Keratinocyte (primary cell): Measurements from ENCODE around the gene DNAJB11. TPM values are rescaled to one million over a fixed set of nuclear protein-coding genes. Genes with fewer than 3 reads are reported as not detected.

Experiments
- DNase-seq: peaks from one replicate; pipeline ENCODE4 v3.0.0-alpha.2; 2011; ENCODE audit warnings: low read depth, missing footprints, low spot score
- FAIRE-seq: peaks from 2 replicates; lab custom pipeline; 2011; peaks lifted over from hg19 to GRCh38; lab: Jason Lieb, UNC
- H2AFZ ChIP-seq: 2 replicates; pipeline ENCODE4 v1.6.0; 2012; ENCODE audit warnings: low read length, control low read depth, inconsistent platforms; ENCODE audit not compliant: control insufficient read depth
- H3K27ac ChIP-seq: 2 replicates; pipeline ENCODE4 v1.5.1; 2011; ENCODE audit warnings: low read length; ENCODE audit not compliant: control insufficient read depth, insufficient read depth
- H3K27me3 ChIP-seq: 3 replicates; pipeline ENCODE4 v1.6.0; 2011; ENCODE audit warnings: low read length; ENCODE audit not compliant: control insufficient read depth, insufficient read depth; ENCODE audit errors: extremely low read depth
- H3K36me3 ChIP-seq, 2 experiments: 2 replicates in 1 of 2; 3 replicates in 1 of 2; pipeline ENCODE4 v1.5.1; 2011; ENCODE audit warnings: low read length in 2 of 2, mild to moderate bottlenecking in 1 of 2; ENCODE audit not compliant: control insufficient read depth in 2 of 2, insufficient read depth in 2 of 2; ENCODE audit errors: extremely low read depth in 1 of 2
- H3K4me1 ChIP-seq: 3 replicates; pipeline ENCODE4 v1.5.1; 2011; ENCODE audit warnings: low read length; ENCODE audit not compliant: control insufficient read depth, insufficient read depth; ENCODE audit errors: extremely low read depth
- H3K4me2 ChIP-seq: 3 replicates; pipeline ENCODE4 v1.6.0; 2011; ENCODE audit warnings: low read depth, low read length; ENCODE audit not compliant: control insufficient read depth, insufficient read depth; ENCODE audit errors: extremely low read depth
- H3K4me3 ChIP-seq, 3 experiments: fragments of 200-600 bp in 1 of 3; sonication (generic) in 1 of 3; 2 replicates in 2 of 3; 3 replicates in 1 of 3; pipeline ENCODE4 v1.5.1; 2011 to 2016; ENCODE audit warnings: low read length in 3 of 3, mild to moderate bottlenecking in 3 of 3, control low read depth in 2 of 3, inconsistent platforms in 1 of 3, low read depth in 1 of 3, mixed read lengths in 1 of 3, mixed run types in 1 of 3, moderate library complexity in 1 of 3; ENCODE audit not compliant: control insufficient read depth in 2 of 3, insufficient read depth in 2 of 3; ENCODE audit errors: extremely low read depth in 1 of 3
- H3K79me2 ChIP-seq: 2 replicates; pipeline ENCODE4 v1.6.0; 2012; ENCODE audit warnings: low read length; ENCODE audit not compliant: control insufficient read depth, insufficient read depth
- H3K9ac ChIP-seq: 3 replicates; pipeline ENCODE4 v1.6.0; 2011; ENCODE audit warnings: low read length; ENCODE audit not compliant: control insufficient read depth, insufficient read depth; ENCODE audit errors: extremely low read depth
- H3K9me1 ChIP-seq: 3 replicates; pipeline ENCODE4 v1.6.0; 2011; ENCODE audit warnings: low read length; ENCODE audit not compliant: control insufficient read depth, insufficient read depth; ENCODE audit errors: extremely low read depth
- H3K9me3 ChIP-seq: 2 replicates; pipeline ENCODE4 v1.5.1; 2012; ENCODE audit warnings: low read depth, low read length; ENCODE audit not compliant: control insufficient read depth
- H4K20me1 ChIP-seq: 3 replicates; pipeline ENCODE4 v1.6.0; 2011; ENCODE audit warnings: low read length; ENCODE audit not compliant: control insufficient read depth, insufficient read depth; ENCODE audit errors: extremely low read depth
- EZH2 ChIP-seq: IDR thresholded peaks from one replicate; pipeline ENCODE4 v1.6.1; 2012; ENCODE audit warnings: inconsistent platforms, mild to moderate bottlenecking, low read length, moderate library complexity
- dilution Hi-C: fragments of 300-500 bp; cut with MboI; formaldehyde crosslinking; loops from one replicate; pipeline ENCODE4 v1.7.0; 2020; ENCODE audit warnings: low sequenced_read_pairs; ENCODE audit not compliant: extremely low pct_ligation_motif_present
- polyA plus RNA-seq, 5 experiments: library from polyadenylated mRNA; depleted of rRNA in 3 of 5; stranded (reverse) in 3 of 5; stranded (forward) in 1 of 5; unstranded in 1 of 5; fragments of >200 nt; gene quantifications; 1 replicate in 1 of 5; 2 replicates in 3 of 5; 3 replicates in 1 of 5; pipeline versions ENCODE4 v1.2.1 to v1.2.3, GENCODE V29; 2011 to 2012; ENCODE audit warnings: missing spikeins in 2 of 5, low read depth in 1 of 5, low replicate concordance in 1 of 5
- TF ChIP-seq, protein P1 (sequence below), 3 experiments: IDR thresholded peaks in 1 of 3; conservative IDR thresholded peaks in 1 of 3; optimal IDR thresholded peaks in 1 of 3; 2 replicates in 2 of 3; 3 replicates in 1 of 3; pipeline versions ENCODE3 to v1.5.1; 2011; ENCODE audit warnings: low read length in 3 of 3, mild to moderate bottlenecking in 3 of 3, moderate library complexity in 2 of 3, control low read depth in 1 of 3, inconsistent platforms in 1 of 3; ENCODE audit not compliant: insufficient read depth in 2 of 3; ENCODE audit errors: extremely low read depth in 1 of 3

Gene DNAJB11
- polyA plus RNA-seq, 1 donor (not counting 4 experiments of a cell fraction or from before 2014, with no cell fraction given), result 61.8 TPM

DNA sequence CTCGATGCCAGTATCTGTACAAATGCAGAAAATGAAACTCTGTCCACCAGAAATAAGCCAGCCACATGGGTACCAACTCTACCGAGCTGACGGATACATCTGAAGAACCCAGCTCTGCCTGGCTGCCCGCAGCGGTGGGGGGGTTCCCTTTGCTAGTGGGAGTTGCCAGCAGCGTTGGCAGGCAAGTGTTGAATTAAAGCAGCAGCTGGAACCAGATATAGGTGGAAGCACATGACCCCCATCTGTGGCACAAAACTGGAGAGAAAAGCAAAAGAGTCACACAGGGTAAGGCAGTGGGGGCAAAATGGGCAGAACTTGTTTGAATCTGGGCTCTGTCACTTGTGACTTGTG, 44.3 kb upstream of the DNAJB11 start:
- no peak for DNase-seq
- no peak for FAIRE-seq
- Histone ChIP-seq H3K79me2 (no peaks in the 10 kb centered on the region), H3K9ac (no peak overlapping the region), H3K4me2 (no peak overlapping the region), H3K27ac (no peak overlapping the region), H3K4me3 (no peak overlapping the region), H3K9me1 (no peaks in the 10 kb centered on the region), H3K36me3 (no peaks in the 10 kb centered on the region), H3K4me1 (no peaks in the 10 kb centered on the region), H2AFZ (no peak overlapping the region), H3K9me3 (no peaks in the 10 kb centered on the region), H3K27me3 (no peaks in the 10 kb centered on the region), H4K20me1 (no peaks in the 10 kb centered on the region)
- TF ChIP-seq, protein P1, sequence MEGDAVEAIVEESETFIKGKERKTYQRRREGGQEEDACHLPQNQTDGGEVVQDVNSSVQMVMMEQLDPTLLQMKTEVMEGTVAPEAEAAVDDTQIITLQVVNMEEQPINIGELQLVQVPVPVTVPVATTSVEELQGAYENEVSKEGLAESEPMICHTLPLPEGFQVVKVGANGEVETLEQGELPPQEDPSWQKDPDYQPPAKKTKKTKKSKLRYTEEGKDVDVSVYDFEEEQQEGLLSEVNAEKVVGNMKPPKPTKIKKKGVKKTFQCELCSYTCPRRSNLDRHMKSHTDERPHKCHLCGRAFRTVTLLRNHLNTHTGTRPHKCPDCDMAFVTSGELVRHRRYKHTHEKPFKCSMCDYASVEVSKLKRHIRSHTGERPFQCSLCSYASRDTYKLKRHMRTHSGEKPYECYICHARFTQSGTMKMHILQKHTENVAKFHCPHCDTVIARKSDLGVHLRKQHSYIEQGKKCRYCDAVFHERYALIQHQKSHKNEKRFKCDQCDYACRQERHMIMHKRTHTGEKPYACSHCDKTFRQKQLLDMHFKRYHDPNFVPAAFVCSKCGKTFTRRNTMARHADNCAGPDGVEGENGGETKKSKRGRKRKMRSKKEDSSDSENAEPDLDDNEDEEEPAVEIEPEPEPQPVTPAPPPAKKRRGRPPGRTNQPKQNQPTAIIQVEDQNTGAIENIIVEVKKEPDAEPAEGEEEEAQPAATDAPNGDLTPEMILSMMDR (optimal IDR thresholded peaks at IDR 0.05 in 1 of 3, IDR thresholded peaks at IDR 0.05 in 1 of 3, conservative IDR thresholded peaks at IDR 0.05 in 1 of 3; ENCODE audit: extremely low read depth in 1 of 3, insufficient read depth in 2 of 3, low read length in 3 of 3), result no peak
- TF ChIP-seq EZH2, result no peak
- dilution Hi-C loops, result no loop called here

DNA sequence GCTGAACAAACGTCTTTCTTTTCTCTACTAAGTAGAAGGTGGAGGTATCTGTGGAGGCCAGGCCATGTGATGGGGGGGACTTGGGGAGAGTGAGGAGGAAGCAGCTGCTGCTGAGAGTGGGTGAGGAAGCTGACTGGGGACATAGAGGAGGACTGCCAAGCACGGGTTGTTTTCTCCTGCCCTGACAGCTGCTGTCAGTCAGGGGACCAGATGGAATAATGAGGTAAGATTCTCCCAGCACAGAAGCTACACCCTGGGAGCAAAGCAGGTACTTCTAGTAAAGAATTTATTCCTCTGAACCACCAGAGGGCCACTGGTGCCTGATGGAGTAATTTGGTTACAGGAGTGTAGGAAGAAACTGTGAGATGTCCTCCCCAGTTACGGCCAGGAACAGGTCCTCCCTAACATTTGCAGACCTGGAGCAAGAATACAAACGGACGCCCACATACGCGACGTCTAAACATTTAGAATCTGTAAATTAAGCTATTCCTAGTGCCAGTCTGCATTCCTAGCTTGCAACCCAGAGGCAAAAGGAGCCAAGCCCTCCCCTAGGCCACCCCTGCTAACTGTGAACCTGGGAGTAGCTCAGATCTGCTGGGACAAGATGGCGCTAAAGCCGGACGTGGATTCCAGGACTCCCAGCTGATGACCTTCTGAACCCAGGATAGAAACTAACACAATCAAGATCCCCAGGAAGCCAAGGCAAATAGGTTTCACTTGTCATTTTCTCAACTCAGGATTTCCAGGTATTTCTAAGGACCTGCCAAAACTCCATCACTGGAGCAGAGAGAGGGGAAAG, 41.1 kb upstream of the DNAJB11 start:
- Histone ChIP-seq H3K4me2 (no peak overlapping the region), H3K4me3 (no peak overlapping the region), H3K4me1 (no peaks in the 10 kb centered on the region), H2AFZ (no peak overlapping the region), H3K27ac (no peak overlapping the region), H3K9me1 (no peaks in the 10 kb centered on the region), H3K27me3 (no peaks in the 10 kb centered on the region), H3K9ac (no peak overlapping the region), H4K20me1 (no peaks in the 10 kb centered on the region), H3K9me3 (no peaks in the 10 kb centered on the region), H3K79me2 (no peaks in the 10 kb centered on the region), H3K36me3 (no peaks in the 10 kb centered on the region)
- no peak for DNase-seq
- FAIRE-seq, result no peak
- TF ChIP-seq, protein P1 (optimal IDR thresholded peaks at IDR 0.05 in 1 of 3, IDR thresholded peaks at IDR 0.05 in 1 of 3, conservative IDR thresholded peaks at IDR 0.05 in 1 of 3; ENCODE audit: extremely low read depth in 1 of 3, insufficient read depth in 2 of 3, low read length in 3 of 3), result no peak
- TF ChIP-seq EZH2, result no peak
- dilution Hi-C loops, result no loop called here
